Panc1 (cell line): ENCODE data around the gene STK24.

ENCODE experiments used
- CTCF ChIP-seq: fragments of 450-650 bp; IDR thresholded peaks from 2 replicates; pipeline ENCODE4 v1.5.1; 2017; ENCODE audit warnings: mild to moderate bottlenecking
- POLR2AphosphoS5 ChIP-seq: IDR thresholded peaks from 2 replicates; pipeline ENCODE4 v1.6.1; 2012; ENCODE audit warnings: mild to moderate bottlenecking, low read depth, low read length, moderate library complexity
- REST ChIP-seq, 2 experiments: IDR thresholded peaks; 2 replicates each; pipeline ENCODE4 v1.6.1; 2011 to 2012; ENCODE audit warnings: low read depth in 2 of 2, control low read depth in 1 of 2, low read length in 1 of 2, mild to moderate bottlenecking in 1 of 2, moderate library complexity in 1 of 2; ENCODE audit not compliant: insufficient read depth in 1 of 2
- SIN3A ChIP-seq: IDR thresholded peaks from 2 replicates; pipeline ENCODE4 v1.6.1; 2012; ENCODE audit warnings: low read depth, mild to moderate bottlenecking, low read length, moderate library complexity, borderline replicate concordance; ENCODE audit not compliant: insufficient read depth
- TCF7L2 ChIP-seq: IDR thresholded peaks from 2 replicates; pipeline ENCODE4 v1.6.1; 2011; ENCODE audit warnings: mild to moderate bottlenecking, low read depth, low read length, inconsistent platforms

DNA sequence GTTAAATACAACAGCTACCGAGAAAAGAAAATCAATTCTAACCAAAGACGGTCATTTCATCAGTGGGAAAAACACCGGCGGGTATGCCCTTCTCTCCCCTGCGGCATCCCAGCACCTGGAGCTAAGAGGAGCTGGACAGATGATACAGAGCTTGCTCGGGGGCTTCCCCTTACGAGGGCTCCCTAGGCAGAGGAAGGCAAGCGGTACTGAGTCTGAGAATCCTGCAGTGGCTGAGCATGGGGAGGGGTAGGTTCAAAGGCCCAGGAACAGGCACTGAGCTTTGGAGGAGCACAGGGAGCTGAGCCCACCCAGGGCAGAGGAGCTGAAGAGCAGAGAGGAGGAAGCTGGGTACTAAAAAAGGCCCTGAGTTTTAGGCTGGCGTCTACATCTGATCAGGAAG is 12.7 kb downstream of the STK24 start:
- TF ChIP-seq CTCF: no peak
- TF ChIP-seq SIN3A: no peak
- TF ChIP-seq POLR2AphosphoS5: no peak
- TF ChIP-seq REST (IDR thresholded peaks at IDR 0.05; ENCODE audit: insufficient read depth in 1 of 2, low read depth in 2 of 2, low read length in 1 of 2): no peak
- no peak for TF ChIP-seq TCF7L2
